Fibroblast of lung (primary cell): ENCODE results near the gene CHD2. TPM values are rescaled to one million over a fixed set of nuclear protein-coding genes. Genes with fewer than 3 reads are reported as not detected.

Source experiments
- DNase-seq, 2 donors: peaks; one replicate each; pipeline versions ENCODE4 v3.0.0 to v3.0.0-alpha.2; 2010; ENCODE audit warnings: low read depth in 2 of 2
- H2AFZ ChIP-seq: 2 replicates; pipeline ENCODE4 v1.5.1; 2012; ENCODE audit warnings: low read length, control low read depth, inconsistent platforms
- H3K27ac ChIP-seq: 2 replicates; pipeline ENCODE4 v1.5.1; 2011; ENCODE audit warnings: low read length, control low read depth; ENCODE audit not compliant: insufficient read depth
- H3K27me3 ChIP-seq: 2 replicates; pipeline ENCODE4 v1.5.1; 2011; ENCODE audit warnings: mild to moderate bottlenecking, low read length; ENCODE audit not compliant: control insufficient read depth, insufficient read depth
- H3K36me3 ChIP-seq: 2 replicates; pipeline ENCODE4 v1.5.1; 2011; ENCODE audit warnings: low read length; ENCODE audit not compliant: control insufficient read depth, insufficient read depth
- H3K4me1 ChIP-seq: 2 replicates; pipeline ENCODE4 v1.5.1; 2011; ENCODE audit warnings: low read length; ENCODE audit not compliant: control insufficient read depth, insufficient read depth; ENCODE audit errors: extremely low read depth
- H3K4me2 ChIP-seq: 2 replicates; pipeline ENCODE4 v1.5.1; 2011; ENCODE audit warnings: low read length, control low read depth; ENCODE audit not compliant: insufficient read depth; ENCODE audit errors: extremely low read depth
- H3K4me3 ChIP-seq, 4 experiments: fragments of 200-600 bp in 1 of 4; sonication (generic) in 1 of 4; replicated peaks in 1 of 4; 2 replicates each; pipeline ENCODE4 v1.5.1; 2011 to 2016; ENCODE audit warnings: low read length in 4 of 4, low read depth in 3 of 4, mild to moderate bottlenecking in 3 of 4, control low read depth in 2 of 4, inconsistent platforms in 1 of 4, mixed read lengths in 1 of 4; ENCODE audit not compliant: insufficient read depth in 1 of 4; ENCODE audit errors: control extremely low read depth in 1 of 4
- H3K79me2 ChIP-seq: 2 replicates; pipeline ENCODE4 v1.5.1; 2012; ENCODE audit warnings: mild to moderate bottlenecking, low read length, inconsistent platforms; ENCODE audit not compliant: control insufficient read depth, insufficient read depth
- H3K9ac ChIP-seq: 2 replicates; pipeline ENCODE4 v1.5.1; 2011; ENCODE audit warnings: mild to moderate bottlenecking, low read length, control low read depth; ENCODE audit not compliant: insufficient read depth
- H3K9me3 ChIP-seq: 2 replicates; pipeline ENCODE4 v1.5.1; 2012; ENCODE audit warnings: low read depth, low read length; ENCODE audit not compliant: control insufficient read depth, insufficient read depth
- H4K20me1 ChIP-seq: 2 replicates; pipeline ENCODE4 v1.5.1; 2011; ENCODE audit warnings: low read length; ENCODE audit not compliant: control insufficient read depth, insufficient read depth; ENCODE audit errors: extremely low read depth
- EZH2 ChIP-seq: IDR thresholded peaks from 2 replicates; pipeline ENCODE4 v1.5.1; 2012; ENCODE audit warnings: low read length, control low read depth, mild to moderate bottlenecking; ENCODE audit errors: missing control alignments
- polyA plus RNA-seq, 2 donors: library from polyadenylated mRNA; depleted of rRNA in 1 of 2; stranded (reverse) in 1 of 2; unstranded in 1 of 2; fragments of >200 nt; gene quantifications; 2 replicates each; pipeline ENCODE4 v1.2.1, GENCODE V29; 2011 to 2012; ENCODE audit warnings: missing spikeins in 1 of 2
- total RNA-seq: library from RNA; depleted of rRNA; stranded (reverse); fragments of >200 nt; gene quantifications from 2 replicates; pipeline ENCODE4 v1.2.1, GENCODE V29; 2014
- TF ChIP-seq, protein P1 (sequence below), 2 donors: IDR thresholded peaks in 1 of 2; conservative IDR thresholded peaks in 1 of 2; 1 replicate in 1 of 2; 2 replicates in 1 of 2; pipeline ENCODE4 v1.5.1; 2011 to 2012; ENCODE audit warnings: low read length in 2 of 2, control low read depth in 1 of 2, inconsistent platforms in 1 of 2, low read depth in 1 of 2, mild to moderate bottlenecking in 1 of 2

The CHD2 gene
- total and polyA plus RNA-seq, 2 donors (not counting 1 experiment from before 2014, with no cell fraction given) = 36.5 to 92.5 TPM

DNA sequence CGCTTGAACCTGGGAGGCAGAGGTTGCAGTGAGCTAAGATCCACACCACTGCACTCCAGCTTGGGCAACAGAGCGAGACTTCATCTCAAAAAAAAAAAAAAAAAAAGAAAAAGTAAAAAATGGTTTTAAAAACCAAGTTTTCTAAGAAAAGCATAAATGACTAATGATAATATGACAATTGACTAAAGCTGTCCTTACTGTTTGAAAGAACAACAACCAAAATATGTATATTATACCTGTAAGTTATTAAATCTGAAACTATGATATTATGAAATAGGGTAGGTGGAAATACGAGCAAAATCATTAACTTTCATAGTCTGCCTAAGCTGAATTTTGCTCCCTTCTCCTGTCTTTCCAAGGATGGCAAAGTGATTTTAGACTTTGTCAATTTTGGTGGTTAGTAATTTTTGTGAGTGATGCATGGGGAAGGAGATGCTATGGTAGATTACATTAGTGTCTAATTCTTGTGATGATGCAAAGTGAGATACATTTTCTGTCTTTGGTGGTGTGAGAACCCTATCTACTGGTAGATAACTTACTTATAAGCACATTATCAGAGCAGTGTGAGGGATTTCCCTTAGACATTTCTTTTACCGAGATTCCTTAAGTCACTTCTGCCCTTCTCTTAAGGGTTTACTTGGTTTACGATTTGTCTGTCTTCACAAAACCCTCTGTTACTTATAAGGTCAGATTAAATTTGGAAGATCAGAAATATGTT, 10.6 kb upstream of the CHD2 start:
- H3K36me3 ChIP-seq = peaks cover 16% of the 10 kb centered on the region
- no peaks in the 10 kb centered on the region for H3K4me1 ChIP-seq
- H4K20me1 ChIP-seq = peaks cover 1% of the 10 kb centered on the region
- no peaks in the 10 kb centered on the region for H3K9me3 ChIP-seq
- no peak overlapping the region for H3K27ac ChIP-seq
- TF ChIP-seq EZH2 = no peak
- H3K4me3 ChIP-seq = no peak overlapping the region
- no peak overlapping the region for H2AFZ ChIP-seq
- peaks cover 99% of the 10 kb centered on the region for H3K79me2 ChIP-seq
- no peak for DNase-seq
- no peaks in the 10 kb centered on the region for H3K27me3 ChIP-seq
- no peak overlapping the region for H3K4me2 ChIP-seq
- H3K9ac ChIP-seq = no peak overlapping the region

- H3K4me2 ChIP-seq = no peak overlapping the region
- H3K4me1 ChIP-seq = no peaks in the 10 kb centered on the region
- H4K20me1 ChIP-seq = peaks cover 1% of the 10 kb centered on the region
- no peak overlapping the region for H3K27ac ChIP-seq
- no peak overlapping the region for H2AFZ ChIP-seq
- H3K9ac ChIP-seq = no peak overlapping the region
- no peaks in the 10 kb centered on the region for H3K27me3 ChIP-seq
- no peaks in the 10 kb centered on the region for H3K9me3 ChIP-seq
- H3K4me3 ChIP-seq = no peak overlapping the region
- H3K79me2 ChIP-seq = peaks cover 99% of the 10 kb centered on the region
- peaks cover 18% of the 10 kb centered on the region for H3K36me3 ChIP-seq
- no peak for DNase-seq
- no peak for TF ChIP-seq EZH2
- TF ChIP-seq, protein P1, sequence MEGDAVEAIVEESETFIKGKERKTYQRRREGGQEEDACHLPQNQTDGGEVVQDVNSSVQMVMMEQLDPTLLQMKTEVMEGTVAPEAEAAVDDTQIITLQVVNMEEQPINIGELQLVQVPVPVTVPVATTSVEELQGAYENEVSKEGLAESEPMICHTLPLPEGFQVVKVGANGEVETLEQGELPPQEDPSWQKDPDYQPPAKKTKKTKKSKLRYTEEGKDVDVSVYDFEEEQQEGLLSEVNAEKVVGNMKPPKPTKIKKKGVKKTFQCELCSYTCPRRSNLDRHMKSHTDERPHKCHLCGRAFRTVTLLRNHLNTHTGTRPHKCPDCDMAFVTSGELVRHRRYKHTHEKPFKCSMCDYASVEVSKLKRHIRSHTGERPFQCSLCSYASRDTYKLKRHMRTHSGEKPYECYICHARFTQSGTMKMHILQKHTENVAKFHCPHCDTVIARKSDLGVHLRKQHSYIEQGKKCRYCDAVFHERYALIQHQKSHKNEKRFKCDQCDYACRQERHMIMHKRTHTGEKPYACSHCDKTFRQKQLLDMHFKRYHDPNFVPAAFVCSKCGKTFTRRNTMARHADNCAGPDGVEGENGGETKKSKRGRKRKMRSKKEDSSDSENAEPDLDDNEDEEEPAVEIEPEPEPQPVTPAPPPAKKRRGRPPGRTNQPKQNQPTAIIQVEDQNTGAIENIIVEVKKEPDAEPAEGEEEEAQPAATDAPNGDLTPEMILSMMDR (conservative IDR thresholded peaks at IDR 0.05 in 1 of 2, IDR thresholded peaks at IDR 0.05 in 1 of 2; ENCODE audit: low read depth in 1 of 2, low read length in 2 of 2) = no peak
Measured at GRCh38 chr15:92891533-92892200, 8.5 kb upstream of the CHD2 start.

GRCh38 chr15:92892201-92892555, 7.9 kb upstream of the CHD2 start:
- H3K36me3 ChIP-seq = peaks cover 18% of the 10 kb centered on the region

More at GRCh38 chr15:92892201-92892555, 7.9 kb upstream of the CHD2 start:
- Histone ChIP-seq H4K20me1 (peaks cover 1% of the 10 kb centered on the region), H3K4me3 (no peak overlapping the region), H3K9ac (no peak overlapping the region), H3K4me1 (no peaks in the 10 kb centered on the region), H2AFZ (no peak overlapping the region), H3K27me3 (no peaks in the 10 kb centered on the region), H3K9me3 (no peaks in the 10 kb centered on the region), H3K79me2 (peaks cover 99% of the 10 kb centered on the region), H3K4me2 (no peak overlapping the region), H3K27ac (no peak overlapping the region)
- no peak for DNase-seq
- TF ChIP-seq EZH2 = no peak
- TF ChIP-seq, protein P1 (conservative IDR thresholded peaks at IDR 0.05 in 1 of 2, IDR thresholded peaks at IDR 0.05 in 1 of 2; ENCODE audit: low read depth in 1 of 2, low read length in 2 of 2) = no peak
